Liver (tissue), 9 donors: ENCODE measurements around the gene NXPH1. TPM values are rescaled to one million over a fixed set of nuclear protein-coding genes. Genes with fewer than 3 reads are reported as not detected.

Experiments
- DNase-seq: peaks from one replicate; pipeline ENCODE4 v3.0.0-alpha.2; 2017; ENCODE audit warnings: low spot score
- H3K27ac ChIP-seq, 2 donors: one replicate each; pipeline ENCODE4 v1.7.0; 2013; ENCODE audit warnings: inconsistent platforms in 2 of 2, low read length in 2 of 2, control low read depth in 1 of 2, low read depth in 1 of 2, mild to moderate bottlenecking in 1 of 2
- H3K27me3 ChIP-seq, 4 donors: one replicate each; pipeline versions ENCODE4 v1.6.1 to v1.7.0; 2013; ENCODE audit warnings: low read length in 3 of 4, inconsistent platforms in 1 of 4, mild to moderate bottlenecking in 1 of 4, moderate library complexity in 1 of 4; ENCODE audit not compliant: control insufficient read depth in 4 of 4, insufficient read depth in 4 of 4
- H3K36me3 ChIP-seq, 4 donors: one replicate each; pipeline versions ENCODE4 v1.6.1 to v1.7.0; 2013; ENCODE audit warnings: low read length in 3 of 4, mild to moderate bottlenecking in 3 of 4, low read depth in 1 of 4, moderate library complexity in 1 of 4; ENCODE audit not compliant: control insufficient read depth in 4 of 4, insufficient read depth in 3 of 4
- H3K4me1 ChIP-seq, 4 donors: one replicate each; pipeline versions ENCODE4 v1.6.1 to v1.7.0; 2013; ENCODE audit warnings: low read length in 3 of 4, mild to moderate bottlenecking in 3 of 4, moderate library complexity in 1 of 4; ENCODE audit not compliant: control insufficient read depth in 4 of 4, insufficient read depth in 4 of 4
- H3K4me3 ChIP-seq, 3 donors: one replicate each; pipeline versions ENCODE4 v1.6.1 to v1.7.0; 2013; ENCODE audit warnings: low read length in 3 of 3, control low read depth in 1 of 3, low read depth in 1 of 3, mild to moderate bottlenecking in 1 of 3
- H3K9ac ChIP-seq, 2 donors: one replicate each; pipeline ENCODE4 v1.7.0; 2013; ENCODE audit warnings: low read length in 2 of 2, mild to moderate bottlenecking in 2 of 2, moderate library complexity in 2 of 2, control low read depth in 1 of 2, low read depth in 1 of 2
- H3K9me3 ChIP-seq, 4 donors: one replicate each; pipeline versions ENCODE4 v1.6.1 to v1.7.0; 2013; ENCODE audit warnings: low read length in 3 of 4; ENCODE audit not compliant: control insufficient read depth in 4 of 4
- EGR1 ChIP-seq, 2 donors: IDR thresholded peaks; 2 replicates each; pipeline ENCODE4 v1.6.1; 2016 to 2018; ENCODE audit warnings: antibody characterized with exemption in 2 of 2, low read depth in 2 of 2
- FOXA1 ChIP-seq: IDR thresholded peaks from 2 replicates; pipeline ENCODE4 v1.6.1; 2016; ENCODE audit warnings: antibody characterized with exemption
- FOXA2 ChIP-seq: IDR thresholded peaks from 2 replicates; pipeline ENCODE4 v1.6.1; 2016; ENCODE audit warnings: antibody characterized with exemption
- GABPA ChIP-seq, 2 donors: IDR thresholded peaks in 1 of 2; conservative IDR thresholded peaks in 1 of 2; 2 replicates each; pipeline ENCODE4 v1.6.1; 2016; ENCODE audit warnings: antibody characterized with exemption in 2 of 2, mild to moderate bottlenecking in 1 of 2, moderate library complexity in 1 of 2
- HNF4A ChIP-seq, 2 donors: conservative IDR thresholded peaks; 2 replicates each; pipeline ENCODE4 v1.6.1; 2016; ENCODE audit warnings: antibody characterized with exemption in 2 of 2, mild to moderate bottlenecking in 2 of 2
- HNF4G ChIP-seq: IDR thresholded peaks from 2 replicates; pipeline ENCODE4 v1.6.1; 2016; ENCODE audit warnings: antibody characterized with exemption
- JUND ChIP-seq, 2 donors: IDR thresholded peaks; 2 replicates each; pipeline ENCODE4 v1.6.1; 2016; ENCODE audit warnings: antibody characterized with exemption in 2 of 2
- NR2F2 ChIP-seq: IDR thresholded peaks from 2 replicates; pipeline ENCODE4 v1.6.1; 2016; ENCODE audit warnings: antibody characterized with exemption
- RAD21 ChIP-seq, 2 donors: IDR thresholded peaks; 2 replicates each; pipeline ENCODE4 v1.6.1; 2016; ENCODE audit warnings: antibody characterized with exemption in 2 of 2, mild to moderate bottlenecking in 2 of 2
- RXRA ChIP-seq, 2 donors: IDR thresholded peaks; 2 replicates each; pipeline ENCODE4 v1.6.1; 2017 to 2018; ENCODE audit warnings: antibody characterized with exemption in 2 of 2, mild to moderate bottlenecking in 1 of 2
- SP1 ChIP-seq: IDR thresholded peaks from 2 replicates; pipeline ENCODE4 v1.6.1; 2018; ENCODE audit warnings: antibody characterized with exemption, mild to moderate bottlenecking
- TAF1 ChIP-seq: conservative IDR thresholded peaks from 2 replicates; pipeline ENCODE4 v1.6.1; 2016; ENCODE audit warnings: antibody characterized with exemption, mild to moderate bottlenecking
- YY1 ChIP-seq: IDR thresholded peaks from 2 replicates; pipeline ENCODE4 v1.6.1; 2016; ENCODE audit warnings: antibody characterized with exemption, mild to moderate bottlenecking
- WGBS: extraction: QIAGEN DNeasy Blood & Tissue Kit; methylation state at CpG from one replicate; pipeline ENCODE4 v1.1.7; 2013; 5-methylcytosine and 5-hydroxymethylcytosine counted together
- polyA plus RNA-seq, 2 donors: library from polyadenylated mRNA; stranded (reverse) in 1 of 2; unstranded in 1 of 2; fragments of 200-250 nt in 1 of 2; fragments of >200 nt in 1 of 2; fragmentation: Nextera tagmentation in 1 of 2; extraction: Ambion mirVana in 1 of 2; gene quantifications; one replicate each; pipeline versions ENCODE4 v1.2.1 to v1.2.3, GENCODE V29; 2013 to 2015
- total RNA-seq, 2 donors: library from RNA; depleted of rRNA; stranded (reverse); fragments of >200 nt; gene quantifications; one replicate each; pipeline ENCODE4 v1.2.3, GENCODE V29; 2014
- TF ChIP-seq, protein P1 (sequence below): IDR thresholded peaks from 2 replicates; pipeline ENCODE4 v1.6.1; 2016; ENCODE audit warnings: antibody characterized with exemption
- TF ChIP-seq, protein P2 (sequence below): IDR thresholded peaks from 2 replicates; pipeline ENCODE4 v1.6.1; 2016; ENCODE audit warnings: antibody characterized with exemption, mild to moderate bottlenecking
- TF ChIP-seq, protein P3 (sequence below): IDR thresholded peaks from 2 replicates; pipeline ENCODE4 v1.6.1; 2016; ENCODE audit warnings: antibody characterized with exemption
- donor health status: healthy.
- donor health status: healthy.
- donor health status: healthy.
- donor health status: healthy.
- donor health status: healthy.

Gene NXPH1
- total and polyA plus RNA-seq, 4 donors, result not detected

DNA sequence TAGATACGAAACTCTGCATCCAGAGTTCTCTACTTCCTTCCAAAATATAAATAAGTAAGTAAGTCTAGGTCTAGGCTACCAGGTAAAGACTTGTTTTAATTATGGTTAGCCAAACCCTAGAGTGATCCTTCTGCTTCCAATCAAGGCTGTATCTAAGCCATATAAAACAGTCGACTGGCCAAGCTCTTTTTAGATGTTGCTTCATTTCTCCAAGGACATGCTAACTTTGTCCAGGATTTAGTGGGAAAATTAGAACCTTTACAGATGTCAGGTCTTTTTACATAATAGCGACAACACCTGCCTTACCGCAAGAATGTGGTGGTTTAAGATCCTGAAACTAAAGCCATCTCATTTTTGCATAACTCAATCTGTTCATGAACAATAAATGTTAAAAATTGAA lies 156.8 kb downstream of the NXPH1 start:
- H3K9me3 ChIP-seq, result no peaks in the 10 kb centered on the region
- H3K27ac ChIP-seq, result no peak overlapping the region
- no peak overlapping the region for H3K4me3 ChIP-seq
- H3K27me3 ChIP-seq, result no peaks in the 10 kb centered on the region
- 72% methylated on average over 4 of the region's 4 CpGs for WGBS
- H3K9ac ChIP-seq, result no peak overlapping the region
- H3K4me1 ChIP-seq, result no peaks in the 10 kb centered on the region
- TF ChIP-seq JUND (IDR thresholded peaks at IDR 0.05) (no peak), TAF1 (no peak), HNF4A (conservative IDR thresholded peaks at IDR 0.05) (no peak), YY1 (no peak), SP1 (no peak), GABPA (IDR thresholded peaks at IDR 0.05 in 1 of 2, conservative IDR thresholded peaks at IDR 0.05 in 1 of 2) (no peak)
- TF ChIP-seq, protein P1, sequence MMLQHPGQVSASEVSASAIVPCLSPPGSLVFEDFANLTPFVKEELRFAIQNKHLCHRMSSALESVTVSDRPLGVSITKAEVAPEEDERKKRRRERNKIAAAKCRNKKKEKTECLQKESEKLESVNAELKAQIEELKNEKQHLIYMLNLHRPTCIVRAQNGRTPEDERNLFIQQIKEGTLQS, result no peak
- TF ChIP-seq, protein P2, sequence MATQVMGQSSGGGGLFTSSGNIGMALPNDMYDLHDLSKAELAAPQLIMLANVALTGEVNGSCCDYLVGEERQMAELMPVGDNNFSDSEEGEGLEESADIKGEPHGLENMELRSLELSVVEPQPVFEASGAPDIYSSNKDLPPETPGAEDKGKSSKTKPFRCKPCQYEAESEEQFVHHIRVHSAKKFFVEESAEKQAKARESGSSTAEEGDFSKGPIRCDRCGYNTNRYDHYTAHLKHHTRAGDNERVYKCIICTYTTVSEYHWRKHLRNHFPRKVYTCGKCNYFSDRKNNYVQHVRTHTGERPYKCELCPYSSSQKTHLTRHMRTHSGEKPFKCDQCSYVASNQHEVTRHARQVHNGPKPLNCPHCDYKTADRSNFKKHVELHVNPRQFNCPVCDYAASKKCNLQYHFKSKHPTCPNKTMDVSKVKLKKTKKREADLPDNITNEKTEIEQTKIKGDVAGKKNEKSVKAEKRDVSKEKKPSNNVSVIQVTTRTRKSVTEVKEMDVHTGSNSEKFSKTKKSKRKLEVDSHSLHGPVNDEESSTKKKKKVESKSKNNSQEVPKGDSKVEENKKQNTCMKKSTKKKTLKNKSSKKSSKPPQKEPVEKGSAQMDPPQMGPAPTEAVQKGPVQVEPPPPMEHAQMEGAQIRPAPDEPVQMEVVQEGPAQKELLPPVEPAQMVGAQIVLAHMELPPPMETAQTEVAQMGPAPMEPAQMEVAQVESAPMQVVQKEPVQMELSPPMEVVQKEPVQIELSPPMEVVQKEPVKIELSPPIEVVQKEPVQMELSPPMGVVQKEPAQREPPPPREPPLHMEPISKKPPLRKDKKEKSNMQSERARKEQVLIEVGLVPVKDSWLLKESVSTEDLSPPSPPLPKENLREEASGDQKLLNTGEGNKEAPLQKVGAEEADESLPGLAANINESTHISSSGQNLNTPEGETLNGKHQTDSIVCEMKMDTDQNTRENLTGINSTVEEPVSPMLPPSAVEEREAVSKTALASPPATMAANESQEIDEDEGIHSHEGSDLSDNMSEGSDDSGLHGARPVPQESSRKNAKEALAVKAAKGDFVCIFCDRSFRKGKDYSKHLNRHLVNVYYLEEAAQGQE, result no peak
- TF ChIP-seq, protein P3, sequence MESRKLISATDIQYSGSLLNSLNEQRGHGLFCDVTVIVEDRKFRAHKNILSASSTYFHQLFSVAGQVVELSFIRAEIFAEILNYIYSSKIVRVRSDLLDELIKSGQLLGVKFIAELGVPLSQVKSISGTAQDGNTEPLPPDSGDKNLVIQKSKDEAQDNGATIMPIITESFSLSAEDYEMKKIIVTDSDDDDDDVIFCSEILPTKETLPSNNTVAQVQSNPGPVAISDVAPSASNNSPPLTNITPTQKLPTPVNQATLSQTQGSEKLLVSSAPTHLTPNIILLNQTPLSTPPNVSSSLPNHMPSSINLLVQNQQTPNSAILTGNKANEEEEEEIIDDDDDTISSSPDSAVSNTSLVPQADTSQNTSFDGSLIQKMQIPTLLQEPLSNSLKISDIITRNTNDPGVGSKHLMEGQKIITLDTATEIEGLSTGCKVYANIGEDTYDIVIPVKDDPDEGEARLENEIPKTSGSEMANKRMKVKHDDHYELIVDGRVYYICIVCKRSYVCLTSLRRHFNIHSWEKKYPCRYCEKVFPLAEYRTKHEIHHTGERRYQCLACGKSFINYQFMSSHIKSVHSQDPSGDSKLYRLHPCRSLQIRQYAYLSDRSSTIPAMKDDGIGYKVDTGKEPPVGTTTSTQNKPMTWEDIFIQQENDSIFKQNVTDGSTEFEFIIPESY, result no peak
- H3K36me3 ChIP-seq, result no peaks in the 10 kb centered on the region
- no peak for DNase-seq

DNA sequence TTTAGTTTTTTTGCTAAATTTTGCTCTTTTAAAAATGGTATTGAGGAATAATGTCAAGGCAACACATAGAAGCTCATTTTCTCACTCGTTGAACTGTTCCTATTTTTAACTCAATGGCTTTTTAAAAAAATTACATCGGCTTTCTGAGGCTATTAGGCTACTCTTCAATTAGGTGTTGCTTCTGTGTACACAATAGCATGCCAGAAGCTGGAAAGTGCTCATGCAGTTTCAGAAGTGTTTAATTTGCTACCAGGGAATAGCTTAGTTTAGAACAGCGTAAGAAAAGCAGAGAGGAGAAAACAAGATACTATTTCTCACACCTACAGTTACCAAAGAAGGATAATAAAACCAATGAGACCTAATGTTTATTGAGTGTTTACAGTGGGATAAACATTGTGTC lies 157.4 kb downstream of the NXPH1 start:
- no peak for TF ChIP-seq RXRA (IDR thresholded peaks at IDR 0.05)
- TF ChIP-seq HNF4G, result no peak
- no peak for TF ChIP-seq EGR1 (IDR thresholded peaks at IDR 0.05; ENCODE audit: low read depth in 2 of 2)
- no peak for TF ChIP-seq TAF1
- TF ChIP-seq, protein P3, result no peak
- TF ChIP-seq FOXA1, result no peak
- no peak for TF ChIP-seq YY1
- TF ChIP-seq GABPA (IDR thresholded peaks at IDR 0.05 in 1 of 2, conservative IDR thresholded peaks at IDR 0.05 in 1 of 2), result no peak
- TF ChIP-seq HNF4A (conservative IDR thresholded peaks at IDR 0.05), result no peak
- TF ChIP-seq, protein P1, result no peak
- TF ChIP-seq NR2F2, result no peak
- no peak for TF ChIP-seq FOXA2
- TF ChIP-seq, protein P2, result no peak
- no peak for TF ChIP-seq RAD21 (IDR thresholded peaks at IDR 0.05)
- Histone ChIP-seq H3K36me3 (no peaks in the 10 kb centered on the region), H3K4me1 (no peaks in the 10 kb centered on the region), H3K4me3 (no peak overlapping the region), H3K27me3 (no peaks in the 10 kb centered on the region), H3K27ac (no peak overlapping the region), H3K9me3 (no peaks in the 10 kb centered on the region), H3K9ac (no peak overlapping the region)
- 50% methylated on average over 3 of the region's 3 CpGs for WGBS
- no peak for DNase-seq
